Measurements from ENCODE around the gene SIGLEC1. TPM values are rescaled to one million over a fixed set of nuclear protein-coding genes. Genes with fewer than 3 reads are reported as not detected.

Gene SIGLEC1
- total RNA-seq, 1 experiment from 2014 or later, result not detected

- DNase-seq (ENCODE audit: low spot score), result no peak
- Histone ChIP-seq H3K4me1 (ENCODE audit: insufficient read depth, low read length, poor library complexity, severe bottlenecking) (no peaks in the 10 kb centered on the region), H3K36me3 (ENCODE audit: insufficient read depth, low read length, poor library complexity, severe bottlenecking) (no peaks in the 10 kb centered on the region), H3K27ac (ENCODE audit: low read depth, low read length, poor library complexity, severe bottlenecking) (no peak overlapping the region), H3K27me3 (replicated peaks; ENCODE audit: insufficient read depth, low read depth, low read length, poor library complexity) (no peaks in the 10 kb centered on the region), H3K4me3 (ENCODE audit: low read depth, low read length, poor library complexity, severe bottlenecking) (no peak overlapping the region), H3K9me3 (ENCODE audit: low read depth, low read length, poor library complexity, severe bottlenecking) (no peaks in the 10 kb centered on the region)
- POLR2A ChIA-PET (ENCODE audit: low non-redundant PET), result no interaction called here
- TF ChIP-seq EZH2 (IDR thresholded peaks at IDR 0.05; ENCODE audit: borderline replicate concordance, low read depth, low read length, poor library complexity, severe bottlenecking) (no peak), CTCF (conservative IDR thresholded peaks at IDR 0.05; ENCODE audit: low read depth, low read length) (no peak)
- CTCF ChIA-PET, result no interaction called here
- intact Hi-C loops (cut with micrococcal nuclease; ENCODE audit: unreplicated experiment), result no loop called here
- no TSS peak for BruUV-seq (replicated peaks)
Observed at GRCh38 chr20:3702611-3703391, 9.6 kb downstream of the SIGLEC1 start.

- BruUV-seq (replicated peaks), result no TSS peak
- CTCF ChIA-PET, result interaction anchor here (0.5 to 1.0 kb wide), 2 partner anchors 24 to 25 kb away, joined by 8 to 11 read pairs; no protein-coding TSS in a partner anchor
- no peak for DNase-seq (ENCODE audit: low spot score)
- no peaks in the 10 kb centered on the region for H3K36me3 ChIP-seq (ENCODE audit: insufficient read depth, low read length, poor library complexity, severe bottlenecking)
- no peaks in the 10 kb centered on the region for H3K27me3 ChIP-seq (replicated peaks; ENCODE audit: insufficient read depth, low read depth, low read length, poor library complexity)
- no peaks in the 10 kb centered on the region for H3K4me1 ChIP-seq (ENCODE audit: insufficient read depth, low read length, poor library complexity, severe bottlenecking)
- POLR2A ChIA-PET (ENCODE audit: low non-redundant PET), result no interaction called here
- no peaks in the 10 kb centered on the region for H3K9me3 ChIP-seq (ENCODE audit: low read depth, low read length, poor library complexity, severe bottlenecking)
- no peak for TF ChIP-seq EZH2 (IDR thresholded peaks at IDR 0.05; ENCODE audit: borderline replicate concordance, low read depth, low read length, poor library complexity, severe bottlenecking)
- TF ChIP-seq CTCF (conservative IDR thresholded peaks at IDR 0.05; ENCODE audit: low read depth, low read length), result no peak
- H3K27ac ChIP-seq (ENCODE audit: low read depth, low read length, poor library complexity, severe bottlenecking), result no peak overlapping the region
- no peak overlapping the region for H3K4me3 ChIP-seq (ENCODE audit: low read depth, low read length, poor library complexity, severe bottlenecking)
- intact Hi-C loops (cut with micrococcal nuclease; ENCODE audit: unreplicated experiment), result no loop called here
Observed at GRCh38 chr20:3701061-3701998, 11.1 kb downstream of the SIGLEC1 start.

- H3K27ac ChIP-seq (ENCODE audit: low read depth, low read length, poor library complexity, severe bottlenecking), result no peak overlapping the region
- no peak for DNase-seq (ENCODE audit: low spot score)
- ChIA-PET POLR2A (ENCODE audit: low non-redundant PET) (no interaction called here), CTCF (no interaction called here)
- intact Hi-C loops (cut with micrococcal nuclease; ENCODE audit: unreplicated experiment), result no loop called here
- no peaks in the 10 kb centered on the region for H3K36me3 ChIP-seq (ENCODE audit: insufficient read depth, low read length, poor library complexity, severe bottlenecking)
- no peaks in the 10 kb centered on the region for H3K4me1 ChIP-seq (ENCODE audit: insufficient read depth, low read length, poor library complexity, severe bottlenecking)
- H3K9me3 ChIP-seq (ENCODE audit: low read depth, low read length, poor library complexity, severe bottlenecking), result no peaks in the 10 kb centered on the region
- H3K4me3 ChIP-seq (ENCODE audit: low read depth, low read length, poor library complexity, severe bottlenecking), result no peak overlapping the region
- H3K27me3 ChIP-seq (replicated peaks; ENCODE audit: insufficient read depth, low read depth, low read length, poor library complexity), result no peaks in the 10 kb centered on the region
- TF ChIP-seq EZH2 (IDR thresholded peaks at IDR 0.05; ENCODE audit: borderline replicate concordance, low read depth, low read length, poor library complexity, severe bottlenecking) (no peak), CTCF (conservative IDR thresholded peaks at IDR 0.05; ENCODE audit: low read depth, low read length) (no peak)
- no TSS peak for BruUV-seq (replicated peaks)
Observed at GRCh38 chr20:3699037-3699436, 13.4 kb downstream of the SIGLEC1 start.
